K562 (cell line): ENCODE measurements around the gene B9D2. TPM values are rescaled to one million over a fixed set of nuclear protein-coding genes. Genes with fewer than 3 reads are reported as not detected.

ENCODE experiments used
- ATAC-seq: fragments of 200-7000 bp; cut with Tn5 transposase; 3 replicates; pipeline ENCODE4 v1.9.1; 2020; ENCODE audit warnings: moderate library complexity
- BruUV-seq: library from RNA; stranded (reverse); fragments of 400-500 nt; replicated peaks from 2 replicates; lab custom pipeline; 2021; lab: Mats Ljungman, UMichigan
- CTCF ChIA-PET: fragments of 300-600 bp; formaldehyde crosslinking; extraction: SDS; loops from one replicate; lab custom pipeline; 2021; ENCODE audit warnings: low intra/inter-chr PET ratio; lab: Yijun Ruan, JAX
- POLR2A ChIA-PET: fragments of 300-600, 350-650 bp; sonication (Branson Sonifier 250); formaldehyde crosslinking; extraction: SDS; loops from one replicate; lab custom pipeline; 2021; ENCODE audit warnings: antibody characterized with exemption, inconsistent platforms; lab: Yijun Ruan, JAX
- DNase-seq, 4 experiments: peaks; one replicate each; pipeline versions ENCODE4 v3.0.0 to v3.0.0-alpha.2; 2011 to 2018; ENCODE audit warnings: low spot score in 3 of 4, mixed read lengths in 3 of 4; ENCODE audit errors: extremely low read depth in 1 of 4
- FAIRE-seq: peaks from 2 replicates; lab custom pipeline; 2011; peaks lifted over from hg19 to GRCh38; lab: Jason Lieb, UNC
- H2AFZ ChIP-seq: 2 replicates; pipeline ENCODE4 v1.6.0; 2011; ENCODE audit warnings: low read depth, low read length, control low read depth, inconsistent platforms
- H3K27ac ChIP-seq: fragments of 200-600 bp; 3 replicates; pipeline ENCODE4 v1.8.0; 2011; ENCODE audit warnings: low read depth, mild to moderate bottlenecking, control low read depth, inconsistent platforms, low read length, moderate library complexity, mixed read lengths; ENCODE audit errors: extremely low read depth
- H3K27me3 ChIP-seq, 2 experiments: fragments of 300-600 bp in 1 of 2; 2 replicates in 1 of 2; 3 replicates in 1 of 2; pipeline versions ENCODE4 v1.6.0 to v1.8.0; 2011; ENCODE audit warnings: inconsistent platforms in 2 of 2, low read length in 2 of 2, mild to moderate bottlenecking in 1 of 2, mixed read lengths in 1 of 2, moderate library complexity in 1 of 2; ENCODE audit not compliant: control insufficient read depth in 2 of 2, insufficient read depth in 2 of 2
- H3K36me3 ChIP-seq: fragments of 300-600 bp; 3 replicates; pipeline ENCODE4 v1.8.0; 2011; ENCODE audit warnings: mild to moderate bottlenecking, low read length, inconsistent platforms; ENCODE audit not compliant: control insufficient read depth, insufficient read depth
- H3K4me1 ChIP-seq, 2 experiments: fragments of 200-600 bp in 1 of 2; replicated peaks in 1 of 2; 2 replicates in 1 of 2; 3 replicates in 1 of 2; pipeline versions ENCODE4 v1.5.1 to v1.8.0; 2011; ENCODE audit warnings: inconsistent platforms in 2 of 2, low read length in 2 of 2, mild to moderate bottlenecking in 1 of 2, mixed read lengths in 1 of 2, moderate library complexity in 1 of 2; ENCODE audit not compliant: control insufficient read depth in 2 of 2, insufficient read depth in 2 of 2
- H3K4me2 ChIP-seq: 2 replicates; pipeline ENCODE4 v1.6.1; 2011; ENCODE audit warnings: low read length, control low read depth, inconsistent platforms, mixed read lengths; ENCODE audit not compliant: insufficient read depth
- H3K4me3 ChIP-seq: fragments of 200-600 bp; sonication (generic), shearing (Covaris generic); 2 replicates; pipeline ENCODE4 v1.5.1; 2016; ENCODE audit warnings: control low read depth, inconsistent platforms
- H3K79me2 ChIP-seq: fragments of 200-600 bp; 3 replicates; pipeline ENCODE4 v1.8.0; 2011; ENCODE audit warnings: low read length, inconsistent platforms; ENCODE audit not compliant: control insufficient read depth, insufficient read depth
- H3K9ac ChIP-seq, 2 experiments: 2 replicates each; pipeline versions ENCODE4 v1.6.0 to v1.6.1; 2011; ENCODE audit warnings: low read depth in 2 of 2, low read length in 2 of 2, control low read depth in 1 of 2, inconsistent platforms in 1 of 2, mild to moderate bottlenecking in 1 of 2, mixed read lengths in 1 of 2; ENCODE audit not compliant: insufficient read depth in 1 of 2
- H3K9me1 ChIP-seq: one replicate; pipeline ENCODE4 v1.6.0; 2011; ENCODE audit warnings: inconsistent platforms, mild to moderate bottlenecking, low read length, moderate library complexity; ENCODE audit not compliant: control insufficient read depth, insufficient read depth
- H3K9me3 ChIP-seq: replicated peaks from 2 replicates; pipeline ENCODE4 v1.5.1; 2011; ENCODE audit warnings: low read depth, low read length, inconsistent platforms; ENCODE audit not compliant: control insufficient read depth, insufficient read depth
- H4K20me1 ChIP-seq: replicated peaks from 2 replicates; pipeline ENCODE4 v1.6.1; 2011; ENCODE audit warnings: low read length, inconsistent platforms, mixed read lengths; ENCODE audit not compliant: control insufficient read depth, insufficient read depth
- BRCA1 ChIP-seq, 2 experiments: fragments of 450-650 bp in 1 of 2; sonication (generic) in 1 of 2; formaldehyde crosslinking in 1 of 2; IDR thresholded peaks; 2 replicates each; pipeline versions ENCODE4 v1.5.0 to v1.6.1; 2017 to 2020; ENCODE audit warnings: mild to moderate bottlenecking in 1 of 2, missing genetic modification reagents in 1 of 2
- BRF1 ChIP-seq: IDR thresholded peaks from 3 replicates; pipeline ENCODE4 v1.6.1; 2011; ENCODE audit warnings: borderline replicate concordance, mild to moderate bottlenecking; ENCODE audit not compliant: insufficient read length; ENCODE audit errors: extremely low read depth
- EP300 ChIP-seq: IDR thresholded peaks from 2 replicates; pipeline ENCODE4 v1.6.1; 2012; ENCODE audit warnings: low read length, improper control_type of control experiment
- HDAC6 ChIP-seq: IDR thresholded peaks from 2 replicates; pipeline ENCODE4 v1.6.1; 2012; ENCODE audit warnings: low read depth, mild to moderate bottlenecking, control low read depth, inconsistent platforms, low read length, moderate library complexity
- ILK ChIP-seq: fragments of 450-650 bp; IDR thresholded peaks from 2 replicates; pipeline ENCODE4 v1.6.1; 2016; ENCODE audit warnings: missing genetic modification characterization, low read depth, mild to moderate bottlenecking, missing compliant biosample characterization, moderate library complexity, borderline replicate concordance
- NFYB ChIP-seq: IDR thresholded peaks from 2 replicates; pipeline ENCODE4 v1.6.1; 2011; ENCODE audit warnings: mild to moderate bottlenecking, moderate library complexity; ENCODE audit not compliant: insufficient read length; ENCODE audit errors: extremely low read depth
- SAFB2 ChIP-seq: fragments of 200-400 bp; formaldehyde crosslinking; IDR thresholded peaks from 2 replicates; pipeline ENCODE4 v1.6.1; 2018; ENCODE audit warnings: borderline replicate concordance, low read length, low read depth, moderate library complexity; ENCODE audit not compliant: severe bottlenecking
- SUPT5H ChIP-seq: fragments of 450-650 bp; IDR thresholded peaks from 2 replicates; pipeline ENCODE4 v1.6.1; 2016
- WGBS: fragments of 100-300 bp; shearing (Covaris generic); methylation state at CpG from one replicate; pipeline ENCODE4 v1.1.6; 2016; ENCODE audit warnings: low coverage, mixed read lengths; ENCODE audit not compliant: insufficient coverage; ENCODE audit errors: missing lambda C conversion rate; 5-methylcytosine and 5-hydroxymethylcytosine counted together
- in situ Hi-C: fragments of 300-500 bp; cut with MboI; formaldehyde crosslinking; loops from 4 replicates; pipeline ENCODE4 v1.15.0; 2018; ENCODE audit warnings: inconsistent platforms, mixed read lengths
- intact Hi-C: fragments of 100-400 bp; cut with micrococcal nuclease; formaldehyde crosslinking; loops from 2 replicates; pipeline ENCODE4 v1.14.2; 2022
- polyA plus RNA-seq, 8 experiments: library from polyadenylated mRNA; depleted of rRNA in 4 of 8; stranded (reverse) in 5 of 8; unstranded in 3 of 8; fragments of >200 nt; fragmentation: Nextera tagmentation in 2 of 8; fragmentation: Illumina TruSeq in 1 of 8; extraction: Ambion mirVana in 2 of 8; extraction: Trizol in 1 of 8; gene quantifications; 2 replicates each; pipeline versions ENCODE4 v1.2.1 to v1.2.3, GENCODE V29; 2011 to 2014; ENCODE audit warnings: inconsistent platforms in 1 of 8, missing spikeins in 1 of 8
- total RNA-seq, 7 experiments: library from RNA; depleted of rRNA in 6 of 7; stranded (reverse); fragments of >200 nt in 6 of 7; fragmentation: Illumina TruSeq in 2 of 7; extraction: Trizol in 2 of 7; gene quantifications; 2 replicates each; pipeline versions ENCODE4 v1.2.1 to v1.2.3, GENCODE V29; 2011 to 2021; ENCODE audit warnings: low replicate concordance in 1 of 7
- TF ChIP-seq, protein P1 (sequence below), 3 experiments: fragments of 200-800 bp in 1 of 3; fragments of 250-450 bp in 1 of 3; fragments of 450-650 bp in 1 of 3; sonication (Bioruptor Pico) in 1 of 3; sonication (Bioruptor generic) in 1 of 3; formaldehyde crosslinking in 1 of 3; IDR thresholded peaks; 2 replicates each; pipeline versions ENCODE4 v1.6.1 to v1.8.0; 2016 to 2022; ENCODE audit warnings: mild to moderate bottlenecking in 2 of 3, missing genetic modification characterization in 2 of 3, missing compliant biosample characterization in 1 of 3, moderate library complexity in 1 of 3
- TF ChIP-seq, protein P2 (sequence below), 2 experiments: fragments of 450-650 bp; conservative IDR thresholded peaks; 2 replicates each; pipeline ENCODE4 v1.6.1; 2017; ENCODE audit warnings: mild to moderate bottlenecking in 2 of 2, moderate library complexity in 2 of 2
- TF ChIP-seq, protein P3 (sequence below), 2 experiments: fragments of 450-650 bp; IDR thresholded peaks; 2 replicates each; pipeline ENCODE4 v1.6.1; 2018; ENCODE audit warnings: mild to moderate bottlenecking in 2 of 2, low read depth in 1 of 2; ENCODE audit not compliant: partially characterized antibody in 2 of 2

B9D2 gene
- total and polyA plus RNA-seq, 9 of the 15 experiments (the other 6 are each of a cell fraction or from before 2014, with no cell fraction given): 0.83 to 6.9 (median 2.8) TPM

DNA sequence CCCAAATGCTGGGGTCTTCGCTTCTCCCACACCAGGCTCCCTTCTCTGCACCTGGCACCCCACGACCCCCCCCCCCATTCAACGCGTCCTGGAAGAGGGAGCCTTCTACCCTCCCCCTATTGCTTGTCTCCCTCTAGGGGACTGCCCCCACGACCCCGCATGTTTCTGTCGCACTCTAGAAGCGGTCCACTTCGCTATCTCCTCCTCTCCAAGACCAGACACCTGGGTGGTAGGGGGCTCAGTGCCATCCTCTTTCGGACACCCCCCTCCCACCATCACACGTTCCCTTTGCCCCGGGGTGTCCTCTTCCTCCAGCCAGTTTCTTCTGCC is 11.7 kb downstream of the B9D2 start:
- no peak overlapping the region for H2AFZ ChIP-seq
- H3K27ac ChIP-seq: peak overlapping the region; percentile 93
- POLR2A ChIA-PET: interaction anchor here (0.6 to 3.1 kb wide), 10 partner anchors 10 to 156 kb away, joined by 3 to 20 read pairs (median 4); partner anchors contain the start of gene B9D2
- in situ Hi-C loops: no loop called here
- no peak for FAIRE-seq
- H3K27me3 ChIP-seq: no peaks in the 10 kb centered on the region
- DNase-seq: no peak
- intact Hi-C loops: loop anchor here (1.0 to 5.0 kb wide), 3 partner anchors 29 to 90 kb away; partner anchors contain the start of gene HNRNPUL1
- ATAC-seq: no peak
- H3K4me2 ChIP-seq: peak overlapping the region; percentile 100
- CTCF ChIA-PET: no interaction called here
- peaks cover 66% of the 10 kb centered on the region for H3K79me2 ChIP-seq
- no TSS peak for BruUV-seq
- no peaks in the 10 kb centered on the region for H3K9me3 ChIP-seq
- peak overlapping the region; percentile 85 to 99 for H3K9ac ChIP-seq
- H4K20me1 ChIP-seq: peaks cover 17% of the 10 kb centered on the region
- peak overlapping the region; percentile 98 for H3K4me3 ChIP-seq
- peaks cover 37% of the 10 kb centered on the region for H3K36me3 ChIP-seq
- peaks cover 11 to 44% of the 10 kb centered on the region in 2 experiments for H3K4me1 ChIP-seq
- H3K9me1 ChIP-seq: no peaks in the 10 kb centered on the region
- WGBS: 0% methylated on average over 10 of the region's 12 CpGs
- TF ChIP-seq, protein P1, sequence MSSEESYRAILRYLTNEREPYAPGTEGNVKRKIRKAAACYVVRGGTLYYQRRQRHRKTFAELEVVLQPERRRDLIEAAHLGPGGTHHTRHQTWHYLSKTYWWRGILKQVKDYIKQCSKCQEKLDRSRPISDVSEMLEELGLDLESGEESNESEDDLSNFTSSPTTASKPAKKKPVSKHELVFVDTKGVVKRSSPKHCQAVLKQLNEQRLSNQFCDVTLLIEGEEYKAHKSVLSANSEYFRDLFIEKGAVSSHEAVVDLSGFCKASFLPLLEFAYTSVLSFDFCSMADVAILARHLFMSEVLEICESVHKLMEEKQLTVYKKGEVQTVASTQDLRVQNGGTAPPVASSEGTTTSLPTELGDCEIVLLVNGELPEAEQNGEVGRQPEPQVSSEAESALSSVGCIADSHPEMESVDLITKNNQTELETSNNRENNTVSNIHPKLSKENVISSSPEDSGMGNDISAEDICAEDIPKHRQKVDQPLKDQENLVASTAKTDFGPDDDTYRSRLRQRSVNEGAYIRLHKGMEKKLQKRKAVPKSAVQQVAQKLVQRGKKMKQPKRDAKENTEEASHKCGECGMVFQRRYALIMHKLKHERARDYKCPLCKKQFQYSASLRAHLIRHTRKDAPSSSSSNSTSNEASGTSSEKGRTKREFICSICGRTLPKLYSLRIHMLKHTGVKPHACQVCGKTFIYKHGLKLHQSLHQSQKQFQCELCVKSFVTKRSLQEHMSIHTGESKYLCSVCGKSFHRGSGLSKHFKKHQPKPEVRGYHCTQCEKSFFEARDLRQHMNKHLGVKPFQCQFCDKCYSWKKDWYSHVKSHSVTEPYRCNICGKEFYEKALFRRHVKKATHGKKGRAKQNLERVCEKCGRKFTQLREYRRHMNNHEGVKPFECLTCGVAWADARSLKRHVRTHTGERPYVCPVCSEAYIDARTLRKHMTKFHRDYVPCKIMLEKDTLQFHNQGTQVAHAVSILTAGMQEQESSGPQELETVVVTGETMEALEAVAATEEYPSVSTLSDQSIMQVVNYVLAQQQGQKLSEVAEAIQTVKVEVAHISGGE (CRISPR knock-in tag; IDR thresholded peaks at IDR 0.05): 0 out of 6 replicates have a peak, but pooled peaks of 1 of the 3 experiments have one; percentile 47
- TF ChIP-seq ILK (no peak), EP300 (no peak), HDAC6 (no peak), BRF1 (no peak), BRCA1 (IDR thresholded peaks at IDR 0.05) (no peak), BRCA1 (CRISPR knock-in tag; IDR thresholded peaks at IDR 0.05) (no peak), NFYB (no peak), SAFB2 (no peak), SUPT5H (0 out of 2 replicates have a peak, but pooled peaks have one; percentile 11)
- TF ChIP-seq, protein P2, sequence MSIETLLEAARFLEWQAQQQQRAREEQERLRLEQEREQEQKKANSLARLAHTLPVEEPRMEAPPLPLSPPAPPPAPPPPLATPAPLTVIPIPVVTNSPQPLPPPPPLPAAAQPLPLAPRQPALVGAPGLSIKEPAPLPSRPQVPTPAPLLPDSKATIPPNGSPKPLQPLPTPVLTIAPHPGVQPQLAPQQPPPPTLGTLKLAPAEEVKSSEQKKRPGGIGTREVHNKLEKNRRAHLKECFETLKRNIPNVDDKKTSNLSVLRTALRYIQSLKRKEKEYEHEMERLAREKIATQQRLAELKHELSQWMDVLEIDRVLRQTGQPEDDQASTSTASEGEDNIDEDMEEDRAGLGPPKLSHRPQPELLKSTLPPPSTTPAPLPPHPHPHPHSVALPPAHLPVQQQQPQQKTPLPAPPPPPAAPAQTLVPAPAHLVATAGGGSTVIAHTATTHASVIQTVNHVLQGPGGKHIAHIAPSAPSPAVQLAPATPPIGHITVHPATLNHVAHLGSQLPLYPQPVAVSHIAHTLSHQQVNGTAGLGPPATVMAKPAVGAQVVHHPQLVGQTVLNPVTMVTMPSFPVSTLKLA (conservative IDR thresholded peaks at IDR 0.05): no peak
- TF ChIP-seq, protein P3, sequence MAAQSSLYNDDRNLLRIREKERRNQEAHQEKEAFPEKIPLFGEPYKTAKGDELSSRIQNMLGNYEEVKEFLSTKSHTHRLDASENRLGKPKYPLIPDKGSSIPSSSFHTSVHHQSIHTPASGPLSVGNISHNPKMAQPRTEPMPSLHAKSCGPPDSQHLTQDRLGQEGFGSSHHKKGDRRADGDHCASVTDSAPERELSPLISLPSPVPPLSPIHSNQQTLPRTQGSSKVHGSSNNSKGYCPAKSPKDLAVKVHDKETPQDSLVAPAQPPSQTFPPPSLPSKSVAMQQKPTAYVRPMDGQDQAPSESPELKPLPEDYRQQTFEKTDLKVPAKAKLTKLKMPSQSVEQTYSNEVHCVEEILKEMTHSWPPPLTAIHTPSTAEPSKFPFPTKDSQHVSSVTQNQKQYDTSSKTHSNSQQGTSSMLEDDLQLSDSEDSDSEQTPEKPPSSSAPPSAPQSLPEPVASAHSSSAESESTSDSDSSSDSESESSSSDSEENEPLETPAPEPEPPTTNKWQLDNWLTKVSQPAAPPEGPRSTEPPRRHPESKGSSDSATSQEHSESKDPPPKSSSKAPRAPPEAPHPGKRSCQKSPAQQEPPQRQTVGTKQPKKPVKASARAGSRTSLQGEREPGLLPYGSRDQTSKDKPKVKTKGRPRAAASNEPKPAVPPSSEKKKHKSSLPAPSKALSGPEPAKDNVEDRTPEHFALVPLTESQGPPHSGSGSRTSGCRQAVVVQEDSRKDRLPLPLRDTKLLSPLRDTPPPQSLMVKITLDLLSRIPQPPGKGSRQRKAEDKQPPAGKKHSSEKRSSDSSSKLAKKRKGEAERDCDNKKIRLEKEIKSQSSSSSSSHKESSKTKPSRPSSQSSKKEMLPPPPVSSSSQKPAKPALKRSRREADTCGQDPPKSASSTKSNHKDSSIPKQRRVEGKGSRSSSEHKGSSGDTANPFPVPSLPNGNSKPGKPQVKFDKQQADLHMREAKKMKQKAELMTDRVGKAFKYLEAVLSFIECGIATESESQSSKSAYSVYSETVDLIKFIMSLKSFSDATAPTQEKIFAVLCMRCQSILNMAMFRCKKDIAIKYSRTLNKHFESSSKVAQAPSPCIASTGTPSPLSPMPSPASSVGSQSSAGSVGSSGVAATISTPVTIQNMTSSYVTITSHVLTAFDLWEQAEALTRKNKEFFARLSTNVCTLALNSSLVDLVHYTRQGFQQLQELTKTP (IDR thresholded peaks at IDR 0.05; ENCODE audit: low read depth in 1 of 2, partially characterized antibody in 2 of 2): peak in 1 of 2 experiments; percentile 19
